ENCODE data around the gene ANKRD13B. TPM values are rescaled to one million over a fixed set of nuclear protein-coding genes. Genes with fewer than 3 reads are reported as not detected.
"Not testable (repeated sequence)": the region's sequence is repeated elsewhere in the genome, so short reads cannot be mapped to it uniquely, and the experiment has no call there.

ANKRD13B gene
- total RNA-seq, 1 experiment from 2014 or later = 45.5 TPM

DNA sequence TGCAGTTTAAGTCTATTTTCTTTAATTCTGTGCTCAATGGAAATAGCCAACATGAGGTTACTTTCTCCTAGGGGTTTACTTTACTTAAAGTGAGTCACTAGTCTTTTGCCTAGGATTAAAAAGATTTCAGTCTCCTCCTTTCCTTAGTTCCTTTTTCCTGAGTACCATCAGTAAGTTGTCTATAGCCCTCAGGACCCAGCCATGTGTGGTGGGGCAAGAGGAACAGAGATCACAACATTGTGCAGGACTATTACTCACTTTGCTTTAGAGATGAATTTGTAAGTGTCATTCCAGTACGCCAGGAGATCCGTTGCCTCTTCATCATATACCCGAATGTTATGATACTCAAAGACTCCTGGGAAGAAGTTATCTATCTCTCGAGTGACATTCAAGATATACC, 57.5 kb downstream of the ANKRD13B start:
- H3K36me3 Mint-ChIP-seq = no peaks in the 10 kb centered on the region
- DNase-seq (ENCODE audit: low spot score) (no peak), ATAC-seq (no peak)
- ChIA-PET POLR2A (no interaction called here), CTCF (interaction anchor here (1.7 kb wide), 1 partner anchor 11 kb away, joined by 4 read pairs; no protein-coding TSS in a partner anchor)
- no peaks in the 10 kb centered on the region for H3K27me3 Mint-ChIP-seq (ENCODE audit: low read depth)
- no peak overlapping the region for H3K27ac Mint-ChIP-seq
- H3K4me3 Mint-ChIP-seq = no peak overlapping the region
- H3K4me1 Mint-ChIP-seq = no peaks in the 10 kb centered on the region
- TF ChIP-seq, protein P1, sequence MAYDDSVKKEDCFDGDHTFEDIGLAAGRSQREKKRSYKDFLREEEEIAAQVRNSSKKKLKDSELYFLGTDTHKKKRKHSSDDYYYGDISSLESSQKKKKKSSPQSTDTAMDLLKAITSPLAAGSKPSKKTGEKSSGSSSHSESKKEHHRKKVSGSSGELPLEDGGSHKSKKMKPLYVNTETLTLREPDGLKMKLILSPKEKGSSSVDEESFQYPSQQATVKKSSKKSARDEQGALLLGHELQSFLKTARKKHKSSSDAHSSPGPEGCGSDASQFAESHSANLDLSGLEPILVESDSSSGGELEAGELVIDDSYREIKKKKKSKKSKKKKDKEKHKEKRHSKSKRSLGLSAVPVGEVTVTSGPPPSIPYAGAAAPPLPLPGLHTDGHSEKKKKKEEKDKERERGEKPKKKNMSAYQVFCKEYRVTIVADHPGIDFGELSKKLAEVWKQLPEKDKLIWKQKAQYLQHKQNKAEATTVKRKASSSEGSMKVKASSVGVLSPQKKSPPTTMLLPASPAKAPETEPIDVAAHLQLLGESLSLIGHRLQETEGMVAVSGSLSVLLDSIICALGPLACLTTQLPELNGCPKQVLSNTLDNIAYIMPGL (CRISPR knock-in tag; IDR thresholded peaks at IDR 0.05) = no peak
- H3K9me3 Mint-ChIP-seq = no peaks in the 10 kb centered on the region

DNA sequence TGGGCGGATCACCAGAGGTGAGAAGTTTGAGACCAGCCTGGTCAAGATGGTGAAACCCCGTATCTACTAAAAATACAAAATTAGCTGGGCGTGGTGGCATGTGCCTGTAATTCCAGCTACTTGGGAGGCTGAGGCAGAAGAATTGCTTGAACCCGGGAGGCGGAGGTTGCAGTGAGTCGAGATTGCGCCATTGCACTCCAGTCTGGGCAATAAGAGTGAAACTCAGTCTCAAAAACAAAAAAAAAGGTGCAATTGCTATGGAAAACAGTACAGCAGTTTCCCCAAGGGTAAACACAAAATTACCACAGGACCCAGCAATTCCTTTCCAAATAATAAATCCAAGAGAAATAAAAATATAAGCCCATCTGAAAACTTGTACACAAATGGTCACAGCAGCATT, 59.0 kb downstream of the ANKRD13B start:
- POLR2A ChIA-PET = interaction anchor here (0.6 kb wide), 1 partner anchor 433 kb away, joined by 13 read pairs; no protein-coding TSS in a partner anchor
- not testable (repeated sequence) for H3K27ac Mint-ChIP-seq; H3K36me3 Mint-ChIP-seq; DNase-seq (ENCODE audit: low spot score); H3K9me3 Mint-ChIP-seq; H3K4me1 Mint-ChIP-seq; H3K4me3 Mint-ChIP-seq; H3K27me3 Mint-ChIP-seq (ENCODE audit: low read depth); ATAC-seq
- CTCF ChIA-PET = interaction anchor here (0.6 to 1.7 kb wide), 2 partner anchors 12 to 34 kb away, joined by 3 to 4 read pairs; no protein-coding TSS in a partner anchor

DNA sequence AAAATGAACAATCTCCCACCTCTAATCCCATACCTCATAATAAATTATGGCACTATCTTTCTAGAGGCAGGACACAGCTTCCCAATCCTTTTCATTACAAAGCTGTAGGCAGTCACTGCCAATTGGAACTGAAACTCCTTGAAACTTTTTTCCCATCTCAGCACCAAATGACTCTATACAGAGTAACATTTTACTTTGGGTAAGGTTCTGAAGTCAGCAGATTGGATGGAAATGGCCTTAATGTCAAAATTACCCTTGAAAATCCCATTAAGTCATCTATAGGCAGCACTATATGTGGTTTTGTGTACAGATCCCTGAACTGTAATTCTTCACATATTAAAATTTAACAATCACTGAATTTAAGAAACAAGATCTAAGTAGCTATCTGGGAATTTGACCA, 60.0 kb downstream of the ANKRD13B start:
- H3K27ac Mint-ChIP-seq = no peak overlapping the region
- no peaks in the 10 kb centered on the region for H3K36me3 Mint-ChIP-seq
- ATAC-seq = no peak
- H3K9me3 Mint-ChIP-seq = no peaks in the 10 kb centered on the region
- DNase-seq (ENCODE audit: low spot score) = no peak
- no peak overlapping the region for H3K4me3 Mint-ChIP-seq
- POLR2A ChIA-PET = no interaction called here
- no peaks in the 10 kb centered on the region for H3K4me1 Mint-ChIP-seq
- no peaks in the 10 kb centered on the region for H3K27me3 Mint-ChIP-seq (ENCODE audit: low read depth)
- CTCF ChIA-PET = no interaction called here
- TF ChIP-seq, protein P2, sequence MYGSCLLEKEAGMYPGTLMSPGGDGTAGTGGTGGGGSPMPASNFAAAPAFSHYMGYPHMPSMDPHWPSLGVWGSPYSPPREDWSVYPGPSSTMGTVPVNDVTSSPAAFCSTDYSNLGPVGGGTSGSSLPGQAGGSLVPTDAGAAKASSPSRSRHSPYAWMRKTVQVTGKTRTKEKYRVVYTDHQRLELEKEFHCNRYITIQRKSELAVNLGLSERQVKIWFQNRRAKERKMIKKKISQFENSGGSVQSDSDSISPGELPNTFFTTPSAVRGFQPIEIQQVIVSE (CRISPR knock-in tag; IDR thresholded peaks at IDR 0.05; ENCODE audit: borderline replicate concordance) = no peak

DNA sequence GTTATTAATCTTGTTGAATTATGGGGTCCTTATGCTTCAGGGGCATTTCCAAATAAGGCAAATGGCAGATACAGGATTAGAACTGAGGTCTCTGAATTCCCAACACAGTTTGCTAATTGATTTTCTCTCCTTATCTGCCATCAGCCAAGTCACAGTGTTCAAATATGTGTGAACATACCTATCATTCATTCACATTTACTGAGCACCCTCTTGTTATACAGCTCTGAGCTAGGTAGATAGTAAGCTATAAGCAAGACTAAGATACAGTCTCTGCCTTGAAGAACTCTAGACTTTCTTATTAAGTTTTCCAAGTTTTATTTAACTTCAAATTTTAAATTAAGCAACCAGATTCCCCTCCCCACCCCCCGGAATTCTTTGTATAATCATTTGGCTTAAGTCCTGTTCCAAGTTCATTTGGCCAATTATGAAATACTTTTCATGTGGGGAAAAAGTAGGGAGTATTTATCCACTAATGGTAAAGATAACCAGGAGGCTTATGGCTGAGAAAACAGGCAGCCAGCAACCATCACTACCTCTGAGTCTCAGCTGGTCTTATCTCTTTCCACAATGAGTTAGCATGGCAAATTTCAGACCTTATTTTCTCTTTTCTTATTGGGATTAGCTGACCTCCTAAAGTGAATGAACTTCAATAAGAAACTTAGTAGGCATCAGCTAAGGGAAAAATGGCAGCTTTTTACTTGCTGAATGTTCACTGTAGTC, 61.2 kb downstream of the ANKRD13B start:
- DNase-seq (ENCODE audit: low spot score) = no peak
- Mint-ChIP-seq H3K4me1 (no peaks in the 10 kb centered on the region), H3K9me3 (no peaks in the 10 kb centered on the region), H3K27ac (no peak overlapping the region), H3K4me3 (no peak overlapping the region), H3K36me3 (no peaks in the 10 kb centered on the region; the same call in 1 of the 2 replicates), H3K27me3 (ENCODE audit: low read depth) (no peaks in the 10 kb centered on the region)
- ChIA-PET POLR2A (interaction anchor here (0.9 kb wide), 1 partner anchor 9 kb away, joined by 3 read pairs; no protein-coding TSS in a partner anchor), CTCF (interaction anchor here (1.0 to 1.5 kb wide), 2 partner anchors 15 to 439 kb away, joined by 3 to 4 read pairs; no protein-coding TSS in a partner anchor)
- no peak for ATAC-seq
- TF ChIP-seq, protein P3, sequence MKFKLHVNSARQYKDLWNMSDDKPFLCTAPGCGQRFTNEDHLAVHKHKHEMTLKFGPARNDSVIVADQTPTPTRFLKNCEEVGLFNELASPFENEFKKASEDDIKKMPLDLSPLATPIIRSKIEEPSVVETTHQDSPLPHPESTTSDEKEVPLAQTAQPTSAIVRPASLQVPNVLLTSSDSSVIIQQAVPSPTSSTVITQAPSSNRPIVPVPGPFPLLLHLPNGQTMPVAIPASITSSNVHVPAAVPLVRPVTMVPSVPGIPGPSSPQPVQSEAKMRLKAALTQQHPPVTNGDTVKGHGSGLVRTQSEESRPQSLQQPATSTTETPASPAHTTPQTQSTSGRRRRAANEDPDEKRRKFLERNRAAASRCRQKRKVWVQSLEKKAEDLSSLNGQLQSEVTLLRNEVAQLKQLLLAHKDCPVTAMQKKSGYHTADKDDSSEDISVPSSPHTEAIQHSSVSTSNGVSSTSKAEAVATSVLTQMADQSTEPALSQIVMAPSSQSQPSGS (CRISPR knock-in tag; IDR thresholded peaks at IDR 0.05; ENCODE audit: borderline replicate concordance, low read depth) = no peak
- TF ChIP-seq ZBTB21 (CRISPR knock-in tag; IDR thresholded peaks at IDR 0.05; ENCODE audit: borderline replicate concordance) (no peak), CREM (CRISPR knock-in tag; IDR thresholded peaks at IDR 0.05) (no peak), NR3C1 (CRISPR knock-in tag; conservative IDR thresholded peaks at IDR 0.05; ENCODE audit: low read depth) (no peak), ZNF671 (CRISPR knock-in tag; IDR thresholded peaks at IDR 0.05) (no peak), NFYB (CRISPR knock-in tag; conservative IDR thresholded peaks at IDR 0.05; ENCODE audit: low read depth) (no peak)
- TF ChIP-seq, protein P4, sequence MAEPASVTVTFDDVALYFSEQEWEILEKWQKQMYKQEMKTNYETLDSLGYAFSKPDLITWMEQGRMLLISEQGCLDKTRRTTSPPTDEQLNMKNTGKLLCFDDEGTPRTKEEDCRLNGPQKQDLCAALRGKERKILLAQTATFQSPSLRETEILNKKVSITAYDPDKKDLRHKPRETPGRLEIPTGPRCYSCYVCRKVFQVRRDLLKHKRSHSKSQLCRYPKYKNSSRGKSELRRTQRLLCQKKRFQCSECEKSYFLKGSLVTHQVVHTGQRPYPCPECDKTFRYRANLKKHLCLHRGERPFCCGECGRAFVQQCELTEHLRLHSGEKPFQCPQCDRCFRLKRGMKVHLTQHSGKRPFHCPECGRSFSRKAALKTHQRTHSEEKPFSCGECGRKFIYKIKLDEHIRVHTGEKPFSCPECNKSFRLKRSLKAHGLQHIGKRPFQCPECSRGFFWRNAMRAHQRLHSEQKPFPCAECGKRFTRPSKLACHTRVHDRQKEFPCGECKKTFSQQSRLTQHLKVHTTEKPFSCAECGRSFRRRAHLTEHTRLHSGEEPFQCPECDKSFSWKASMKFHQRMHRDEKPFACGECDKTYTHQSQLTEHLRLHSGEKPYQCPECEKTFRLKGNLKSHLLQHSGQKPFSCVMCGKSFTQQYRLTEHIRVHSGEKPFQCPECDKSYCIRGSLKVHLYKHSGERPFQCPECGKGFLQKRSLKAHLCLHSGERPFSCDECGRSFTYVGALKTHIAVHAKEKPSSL (CRISPR knock-in tag; conservative IDR thresholded peaks at IDR 0.05) = no peak
- TF ChIP-seq, protein P5, sequence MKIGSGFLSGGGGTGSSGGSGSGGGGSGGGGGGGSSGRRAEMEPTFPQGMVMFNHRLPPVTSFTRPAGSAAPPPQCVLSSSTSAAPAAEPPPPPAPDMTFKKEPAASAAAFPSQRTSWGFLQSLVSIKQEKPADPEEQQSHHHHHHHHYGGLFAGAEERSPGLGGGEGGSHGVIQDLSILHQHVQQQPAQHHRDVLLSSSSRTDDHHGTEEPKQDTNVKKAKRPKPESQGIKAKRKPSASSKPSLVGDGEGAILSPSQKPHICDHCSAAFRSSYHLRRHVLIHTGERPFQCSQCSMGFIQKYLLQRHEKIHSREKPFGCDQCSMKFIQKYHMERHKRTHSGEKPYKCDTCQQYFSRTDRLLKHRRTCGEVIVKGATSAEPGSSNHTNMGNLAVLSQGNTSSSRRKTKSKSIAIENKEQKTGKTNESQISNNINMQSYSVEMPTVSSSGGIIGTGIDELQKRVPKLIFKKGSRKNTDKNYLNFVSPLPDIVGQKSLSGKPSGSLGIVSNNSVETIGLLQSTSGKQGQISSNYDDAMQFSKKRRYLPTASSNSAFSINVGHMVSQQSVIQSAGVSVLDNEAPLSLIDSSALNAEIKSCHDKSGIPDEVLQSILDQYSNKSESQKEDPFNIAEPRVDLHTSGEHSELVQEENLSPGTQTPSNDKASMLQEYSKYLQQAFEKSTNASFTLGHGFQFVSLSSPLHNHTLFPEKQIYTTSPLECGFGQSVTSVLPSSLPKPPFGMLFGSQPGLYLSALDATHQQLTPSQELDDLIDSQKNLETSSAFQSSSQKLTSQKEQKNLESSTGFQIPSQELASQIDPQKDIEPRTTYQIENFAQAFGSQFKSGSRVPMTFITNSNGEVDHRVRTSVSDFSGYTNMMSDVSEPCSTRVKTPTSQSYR (CRISPR knock-in tag; IDR thresholded peaks at IDR 0.05) = no peak
- TF ChIP-seq, protein P6, sequence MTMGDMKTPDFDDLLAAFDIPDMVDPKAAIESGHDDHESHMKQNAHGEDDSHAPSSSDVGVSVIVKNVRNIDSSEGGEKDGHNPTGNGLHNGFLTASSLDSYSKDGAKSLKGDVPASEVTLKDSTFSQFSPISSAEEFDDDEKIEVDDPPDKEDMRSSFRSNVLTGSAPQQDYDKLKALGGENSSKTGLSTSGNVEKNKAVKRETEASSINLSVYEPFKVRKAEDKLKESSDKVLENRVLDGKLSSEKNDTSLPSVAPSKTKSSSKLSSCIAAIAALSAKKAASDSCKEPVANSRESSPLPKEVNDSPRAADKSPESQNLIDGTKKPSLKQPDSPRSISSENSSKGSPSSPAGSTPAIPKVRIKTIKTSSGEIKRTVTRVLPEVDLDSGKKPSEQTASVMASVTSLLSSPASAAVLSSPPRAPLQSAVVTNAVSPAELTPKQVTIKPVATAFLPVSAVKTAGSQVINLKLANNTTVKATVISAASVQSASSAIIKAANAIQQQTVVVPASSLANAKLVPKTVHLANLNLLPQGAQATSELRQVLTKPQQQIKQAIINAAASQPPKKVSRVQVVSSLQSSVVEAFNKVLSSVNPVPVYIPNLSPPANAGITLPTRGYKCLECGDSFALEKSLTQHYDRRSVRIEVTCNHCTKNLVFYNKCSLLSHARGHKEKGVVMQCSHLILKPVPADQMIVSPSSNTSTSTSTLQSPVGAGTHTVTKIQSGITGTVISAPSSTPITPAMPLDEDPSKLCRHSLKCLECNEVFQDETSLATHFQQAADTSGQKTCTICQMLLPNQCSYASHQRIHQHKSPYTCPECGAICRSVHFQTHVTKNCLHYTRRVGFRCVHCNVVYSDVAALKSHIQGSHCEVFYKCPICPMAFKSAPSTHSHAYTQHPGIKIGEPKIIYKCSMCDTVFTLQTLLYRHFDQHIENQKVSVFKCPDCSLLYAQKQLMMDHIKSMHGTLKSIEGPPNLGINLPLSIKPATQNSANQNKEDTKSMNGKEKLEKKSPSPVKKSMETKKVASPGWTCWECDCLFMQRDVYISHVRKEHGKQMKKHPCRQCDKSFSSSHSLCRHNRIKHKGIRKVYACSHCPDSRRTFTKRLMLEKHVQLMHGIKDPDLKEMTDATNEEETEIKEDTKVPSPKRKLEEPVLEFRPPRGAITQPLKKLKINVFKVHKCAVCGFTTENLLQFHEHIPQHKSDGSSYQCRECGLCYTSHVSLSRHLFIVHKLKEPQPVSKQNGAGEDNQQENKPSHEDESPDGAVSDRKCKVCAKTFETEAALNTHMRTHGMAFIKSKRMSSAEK (CRISPR knock-in tag; IDR thresholded peaks at IDR 0.05; ENCODE audit: borderline replicate concordance) = no peak
- TF ChIP-seq, protein P7, sequence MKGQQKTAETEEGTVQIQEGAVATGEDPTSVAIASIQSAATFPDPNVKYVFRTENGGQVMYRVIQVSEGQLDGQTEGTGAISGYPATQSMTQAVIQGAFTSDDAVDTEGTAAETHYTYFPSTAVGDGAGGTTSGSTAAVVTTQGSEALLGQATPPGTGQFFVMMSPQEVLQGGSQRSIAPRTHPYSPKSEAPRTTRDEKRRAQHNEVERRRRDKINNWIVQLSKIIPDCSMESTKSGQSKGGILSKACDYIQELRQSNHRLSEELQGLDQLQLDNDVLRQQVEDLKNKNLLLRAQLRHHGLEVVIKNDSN (CRISPR knock-in tag; IDR thresholded peaks at IDR 0.05) = no peak

Data from WTC11 (cell line).